ENCODE results near the gene SDF4. TPM values are rescaled to one million over a fixed set of nuclear protein-coding genes. Genes with fewer than 3 reads are reported as not detected.

The SDF4 gene
- total RNA-seq, 1 donor from 2014 or later: 164 TPM

DNA sequence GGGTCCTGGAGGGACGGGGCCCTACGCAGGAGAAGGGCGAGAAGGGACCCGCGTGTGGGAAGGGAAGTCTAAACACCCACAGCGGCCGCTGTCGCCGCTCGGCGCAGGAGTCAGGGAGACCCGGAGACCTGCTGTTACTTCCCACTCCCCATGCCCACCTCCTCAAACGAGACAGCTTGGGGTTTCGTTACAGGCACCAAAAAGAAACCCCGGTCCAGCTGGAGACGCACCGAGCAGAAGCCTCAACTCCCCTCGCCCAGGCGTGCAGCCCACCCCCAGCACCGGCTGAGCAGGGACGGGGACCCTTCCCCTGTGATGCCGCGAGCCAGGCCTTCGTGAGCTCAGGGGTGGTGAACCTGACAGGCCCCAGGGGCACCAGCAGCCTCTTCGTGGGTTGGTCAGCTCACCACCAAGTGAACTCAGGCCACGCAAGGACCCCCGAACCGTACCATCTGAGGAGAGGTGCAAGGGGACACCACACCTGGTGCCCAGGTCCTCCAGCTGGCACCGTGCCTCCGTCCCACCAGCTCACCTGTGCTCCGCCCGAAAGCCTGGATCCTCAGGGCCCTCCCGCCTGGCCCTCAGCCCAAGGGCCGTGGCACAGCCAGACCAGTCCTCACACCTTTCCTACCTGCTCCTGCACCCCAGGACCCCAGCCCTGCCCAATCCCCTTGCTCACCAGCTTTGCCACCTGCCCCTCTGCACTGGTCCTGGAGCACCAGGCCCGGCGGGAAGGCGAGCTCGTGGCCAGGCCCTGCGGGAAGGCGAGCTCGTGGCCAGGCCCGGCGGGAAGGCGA lies 5.0 kb downstream of the SDF4 start:
- Mint-ChIP-seq H3K9me3 (no peaks in the 10 kb centered on the region), H3K27me3 (ENCODE audit: low read depth) (no peaks in the 10 kb centered on the region), H3K4me3 (ENCODE audit: low read depth) (no peak overlapping the region), H3K36me3 (ENCODE audit: low read depth) (peaks cover 65% of the 10 kb centered on the region), H3K4me1 (ENCODE audit: low read depth) (peaks cover 18% of the 10 kb centered on the region), H3K27ac (no peak overlapping the region)
- no peak for DNase-seq (ENCODE audit: low spot score)
- intact Hi-C loops (cut with micrococcal nuclease): no loop called here

- Mint-ChIP-seq H3K27ac (no peak overlapping the region), H3K36me3 (ENCODE audit: low read depth) (peaks cover 69% of the 10 kb centered on the region), H3K4me1 (ENCODE audit: low read depth) (peaks cover 18% of the 10 kb centered on the region), H3K9me3 (no peaks in the 10 kb centered on the region), H3K27me3 (ENCODE audit: low read depth) (no peaks in the 10 kb centered on the region), H3K4me3 (ENCODE audit: low read depth) (no peak overlapping the region)
- intact Hi-C loops (cut with micrococcal nuclease): no loop called here
- DNase-seq (ENCODE audit: low spot score): no peak
Observed at GRCh38 chr1:1225913-1226312, 5.9 kb downstream of the SDF4 start.

DNA sequence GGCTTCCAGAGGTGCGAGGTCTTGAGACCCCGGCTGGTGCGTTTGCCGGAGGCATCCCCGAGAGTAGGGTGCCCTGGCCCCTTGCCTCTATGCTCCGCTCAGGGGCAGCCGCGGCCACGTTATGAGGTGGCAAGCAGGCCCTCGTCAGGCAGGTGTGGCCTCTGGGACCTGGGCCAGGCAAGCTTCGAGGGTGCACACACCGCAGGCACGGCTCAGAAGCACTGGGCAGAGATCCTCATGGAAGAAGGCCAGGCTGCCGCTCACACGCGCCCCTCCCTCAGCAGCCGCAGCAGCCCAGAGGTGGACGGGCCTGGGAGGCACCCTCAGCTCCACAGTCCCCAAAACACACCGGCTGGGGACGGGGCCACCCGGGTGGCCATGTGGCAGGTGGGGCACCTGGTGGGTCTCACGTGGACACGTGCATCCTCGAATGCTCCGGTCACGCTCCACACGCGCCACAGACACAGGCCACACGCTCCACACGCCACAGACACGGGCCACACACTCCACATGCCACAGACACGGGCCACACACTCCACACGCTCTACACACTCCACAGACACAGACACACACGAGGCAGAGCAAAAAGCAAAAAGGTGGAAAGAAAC lies 6.5 kb downstream of the SDF4 start:
- no peaks in the 10 kb centered on the region for H3K9me3 Mint-ChIP-seq
- no peak for DNase-seq (ENCODE audit: low spot score)
- peaks cover 14% of the 10 kb centered on the region for H3K4me1 Mint-ChIP-seq (ENCODE audit: low read depth)
- H3K27ac Mint-ChIP-seq: no peak overlapping the region
- H3K27me3 Mint-ChIP-seq (ENCODE audit: low read depth): no peaks in the 10 kb centered on the region
- H3K4me3 Mint-ChIP-seq (ENCODE audit: low read depth): no peak overlapping the region
- intact Hi-C loops (cut with micrococcal nuclease): no loop called here
- H3K36me3 Mint-ChIP-seq (ENCODE audit: low read depth): peaks cover 70% of the 10 kb centered on the region

- no peak overlapping the region for H3K4me3 Mint-ChIP-seq (ENCODE audit: low read depth)
- H3K27me3 Mint-ChIP-seq (ENCODE audit: low read depth): no peaks in the 10 kb centered on the region
- no peak overlapping the region for H3K27ac Mint-ChIP-seq
- H3K36me3 Mint-ChIP-seq (ENCODE audit: low read depth): peaks cover 68% of the 10 kb centered on the region
- peaks cover 10% of the 10 kb centered on the region for H3K4me1 Mint-ChIP-seq (ENCODE audit: low read depth)
- DNase-seq (ENCODE audit: low spot score): no peak
- no peaks in the 10 kb centered on the region for H3K9me3 Mint-ChIP-seq
- intact Hi-C loops (cut with micrococcal nuclease): no loop called here
Observed at GRCh38 chr1:1223891-1224290, 7.9 kb downstream of the SDF4 start.

DNA sequence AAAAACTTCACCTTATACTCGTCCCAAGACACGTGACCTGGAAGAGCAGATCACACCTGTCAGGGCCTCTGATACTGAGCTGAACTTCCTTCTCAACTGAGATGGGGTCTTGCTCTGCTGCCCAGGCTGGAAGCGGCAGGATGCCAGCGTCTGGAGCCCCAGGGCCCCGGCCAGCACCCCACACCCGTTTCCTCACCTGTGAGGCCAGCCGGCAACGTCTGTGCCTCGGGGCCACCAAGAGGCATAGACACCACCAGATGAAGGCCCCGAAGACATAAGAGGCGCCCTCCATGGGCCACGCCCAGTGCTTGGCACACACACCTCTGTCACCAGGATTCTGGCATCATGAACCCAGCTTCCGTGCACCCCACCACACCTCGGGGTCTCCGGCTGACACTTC lies 8.5 kb downstream of the SDF4 start:
- Mint-ChIP-seq H3K27me3 (ENCODE audit: low read depth) (no peaks in the 10 kb centered on the region), H3K9me3 (no peaks in the 10 kb centered on the region), H3K27ac (no peak overlapping the region), H3K36me3 (ENCODE audit: low read depth) (peaks cover 68% of the 10 kb centered on the region), H3K4me3 (ENCODE audit: low read depth) (no peak overlapping the region), H3K4me1 (ENCODE audit: low read depth) (peaks cover 11% of the 10 kb centered on the region)
- intact Hi-C loops (cut with micrococcal nuclease): no loop called here
- DNase-seq (ENCODE audit: low spot score): no peak

DNA sequence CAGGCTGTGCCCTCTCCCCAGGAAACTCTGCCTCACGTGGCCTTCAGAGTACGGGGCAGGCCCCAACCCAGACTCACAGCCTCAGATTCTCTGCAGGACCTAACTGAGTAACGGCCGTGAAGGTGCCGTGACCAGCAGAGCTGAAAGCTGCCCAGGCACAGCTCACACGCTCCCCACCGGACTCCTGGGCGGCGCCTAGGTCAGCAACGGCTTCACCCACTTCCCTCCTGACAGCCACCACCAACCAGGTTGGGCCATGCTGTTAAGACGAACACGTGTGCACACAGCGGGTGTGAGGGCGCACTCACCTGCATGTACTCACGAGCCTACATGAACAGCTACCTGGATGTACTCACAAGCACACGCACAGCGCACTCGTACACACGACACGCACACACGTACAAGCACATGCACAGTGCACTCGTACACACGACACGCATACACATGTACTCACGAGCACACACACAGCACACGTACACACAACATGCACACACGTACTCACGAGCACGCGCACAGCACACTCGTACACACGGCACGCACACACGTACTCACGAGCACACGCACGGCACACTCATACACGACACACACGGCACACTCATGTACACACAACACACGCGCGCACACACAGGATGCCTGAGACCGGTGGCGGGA lies 9.1 kb downstream of the SDF4 start:
- Mint-ChIP-seq H3K27me3 (ENCODE audit: low read depth) (no peaks in the 10 kb centered on the region), H3K4me3 (ENCODE audit: low read depth) (no peak overlapping the region), H3K36me3 (ENCODE audit: low read depth) (peaks cover 74% of the 10 kb centered on the region), H3K4me1 (ENCODE audit: low read depth) (peaks cover 17% of the 10 kb centered on the region), H3K27ac (no peak overlapping the region), H3K9me3 (no peaks in the 10 kb centered on the region)
- intact Hi-C loops (cut with micrococcal nuclease): no loop called here
- DNase-seq (ENCODE audit: low spot score): no peak

DNA sequence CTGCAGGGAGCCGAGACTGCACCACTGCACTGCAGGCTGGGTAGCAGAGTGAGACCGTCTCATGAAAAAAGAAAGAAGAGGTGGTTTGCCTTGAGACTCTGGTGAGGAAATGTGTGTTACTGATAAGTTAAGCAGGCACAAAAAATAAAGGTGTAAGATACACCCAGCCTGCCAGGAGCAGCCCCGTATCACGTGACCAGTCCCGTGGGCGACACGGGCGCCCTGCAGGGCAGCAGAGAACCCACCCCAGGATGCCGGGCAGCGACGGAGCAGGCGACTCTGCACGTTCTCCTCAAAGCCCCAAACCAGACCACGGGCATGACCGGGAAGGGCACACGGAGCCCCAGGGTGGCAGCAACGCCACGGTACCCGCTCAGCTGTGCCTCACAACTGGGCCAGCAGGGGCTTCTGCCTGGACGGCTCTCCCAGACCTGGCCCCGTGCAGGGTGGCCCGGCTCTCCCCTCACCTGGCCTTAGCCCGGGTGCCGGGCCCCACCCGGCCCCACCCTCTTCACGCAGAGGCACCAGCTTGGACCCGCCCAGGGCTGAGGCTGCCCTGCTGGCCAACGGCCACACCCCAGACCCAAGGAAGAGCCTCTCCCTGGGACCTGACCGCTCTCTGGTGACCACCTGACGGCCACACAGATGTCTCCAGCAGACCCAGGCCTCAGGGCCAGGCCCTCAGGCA lies 9.8 kb downstream of the SDF4 start:
- peaks cover 75% of the 10 kb centered on the region for H3K36me3 Mint-ChIP-seq (ENCODE audit: low read depth)
- intact Hi-C loops (cut with micrococcal nuclease): no loop called here
- H3K27me3 Mint-ChIP-seq (ENCODE audit: low read depth): no peaks in the 10 kb centered on the region
- DNase-seq (ENCODE audit: low spot score): no peak
- H3K9me3 Mint-ChIP-seq: no peaks in the 10 kb centered on the region
- peaks cover 20% of the 10 kb centered on the region for H3K4me1 Mint-ChIP-seq (ENCODE audit: low read depth)
- no peak overlapping the region for H3K4me3 Mint-ChIP-seq (ENCODE audit: low read depth)
- H3K27ac Mint-ChIP-seq: no peak overlapping the region

GRCh38 chr1:1220197-1220596 lies 11.6 kb downstream of the SDF4 start:
- H3K4me3 Mint-ChIP-seq (ENCODE audit: low read depth): no peak overlapping the region
- H3K27me3 Mint-ChIP-seq (ENCODE audit: low read depth): no peaks in the 10 kb centered on the region
- H3K4me1 Mint-ChIP-seq (ENCODE audit: low read depth): peaks cover 23% of the 10 kb centered on the region
- H3K27ac Mint-ChIP-seq: peak overlapping the region; percentile 76
- no peaks in the 10 kb centered on the region for H3K9me3 Mint-ChIP-seq
- H3K36me3 Mint-ChIP-seq (ENCODE audit: low read depth): peaks cover 74% of the 10 kb centered on the region
- intact Hi-C loops (cut with micrococcal nuclease): no loop called here
- DNase-seq (ENCODE audit: low spot score): no peak

- peaks cover 29% of the 10 kb centered on the region for H3K4me1 Mint-ChIP-seq (ENCODE audit: low read depth)
- H3K27ac Mint-ChIP-seq: peak overlapping the region; percentile 76
- H3K36me3 Mint-ChIP-seq (ENCODE audit: low read depth): peaks cover 74% of the 10 kb centered on the region
- no peaks in the 10 kb centered on the region for H3K27me3 Mint-ChIP-seq (ENCODE audit: low read depth)
- no peaks in the 10 kb centered on the region for H3K9me3 Mint-ChIP-seq
- intact Hi-C loops (cut with micrococcal nuclease): no loop called here
- no peak for DNase-seq (ENCODE audit: low spot score)
- H3K4me3 Mint-ChIP-seq (ENCODE audit: low read depth): no peak overlapping the region
Observed at GRCh38 chr1:1219341-1219740, 12.5 kb downstream of the SDF4 start.

- Mint-ChIP-seq H3K4me1 (ENCODE audit: low read depth) (peaks cover 32% of the 10 kb centered on the region), H3K4me3 (ENCODE audit: low read depth) (no peak overlapping the region), H3K27me3 (ENCODE audit: low read depth) (no peaks in the 10 kb centered on the region), H3K36me3 (ENCODE audit: low read depth) (peaks cover 74% of the 10 kb centered on the region), H3K27ac (peak overlapping the region; percentile 57), H3K9me3 (no peaks in the 10 kb centered on the region)
- intact Hi-C loops (cut with micrococcal nuclease): no loop called here
- no peak for DNase-seq (ENCODE audit: low spot score)
Observed at GRCh38 chr1:1218524-1219200, 13.1 kb downstream of the SDF4 start.

DNA sequence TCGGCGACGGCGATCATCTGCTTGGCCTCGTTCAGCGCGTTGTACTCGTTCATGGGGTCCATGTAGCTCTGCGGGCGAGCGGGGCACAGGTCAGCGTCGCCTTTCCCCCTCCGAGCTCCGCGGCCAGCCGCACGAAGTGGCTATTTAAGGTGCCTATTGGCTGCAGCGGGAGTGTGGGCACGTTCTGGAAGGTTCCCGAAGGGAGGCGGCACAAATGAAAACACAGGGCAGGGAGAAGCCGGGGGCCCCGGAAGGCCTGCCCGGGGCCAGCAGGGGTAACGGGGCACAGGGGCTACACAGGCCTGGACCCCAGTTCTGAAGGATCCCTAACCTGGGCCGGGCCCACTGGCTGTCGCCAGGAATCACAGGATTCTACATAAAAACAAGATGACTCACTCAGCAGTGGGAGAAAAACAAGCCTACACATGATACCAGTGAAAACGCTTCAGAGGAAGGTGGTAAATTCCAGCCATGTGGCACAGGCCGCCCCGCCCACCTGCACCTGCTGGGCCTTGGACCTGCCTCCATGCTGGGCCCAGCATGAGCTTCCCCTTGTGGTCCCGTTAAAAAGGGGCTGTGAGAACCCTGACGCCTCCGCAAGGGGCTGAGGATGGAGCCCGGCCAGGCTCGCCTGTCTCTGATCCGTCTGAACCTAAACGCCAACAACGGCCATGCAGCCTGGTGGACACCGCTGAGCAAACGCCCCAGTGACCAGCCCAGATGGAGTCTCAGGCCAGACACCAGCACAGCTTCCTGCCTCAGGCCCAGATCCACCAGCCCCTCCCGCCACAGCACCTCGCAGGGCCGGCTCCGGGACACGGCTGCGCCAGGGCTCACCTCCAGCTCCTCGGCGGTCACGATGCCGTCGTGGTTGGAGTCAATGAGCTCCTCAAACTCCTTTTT lies 13.9 kb downstream of the SDF4 start:
- peaks cover 68% of the 10 kb centered on the region for H3K36me3 Mint-ChIP-seq (ENCODE audit: low read depth)
- peaks cover 32% of the 10 kb centered on the region for H3K4me1 Mint-ChIP-seq (ENCODE audit: low read depth)
- H3K9me3 Mint-ChIP-seq: no peaks in the 10 kb centered on the region
- H3K4me3 Mint-ChIP-seq (ENCODE audit: low read depth): peak overlapping the region; percentile 5
- intact Hi-C loops (cut with micrococcal nuclease): no loop called here
- H3K27ac Mint-ChIP-seq: peak overlapping the region; percentile 73
- H3K27me3 Mint-ChIP-seq (ENCODE audit: low read depth): no peaks in the 10 kb centered on the region
- DNase-seq (ENCODE audit: low spot score): no peak

Measured in activated T-helper 2 cell treated with anti-CD3 and anti-CD28 coated beads, Interferon-gamma antibody, Interleukin-2, Interleukin-4, amounts not matched to agents 10 μg/mL and 5 μg/mL and 100 μg/mL, durations not matched to agents 14 hours and 24 hours and 36 hours (primary cell).